HG02943 (cell line): Measurements from ENCODE around the gene MAPK4.
"Not testable (repeated sequence)": the region's sequence is repeated elsewhere in the genome, so short reads cannot be mapped to it uniquely, and the experiment has no call there.

Experiments
- ATAC-seq: cut with Tn5 transposase; IDR thresholded peaks from one replicate; pipeline ENCODE4 v1.9.1; 2021; ENCODE audit warnings: mild to moderate bottlenecking, low read depth, moderate library complexity; ENCODE audit not compliant: unreplicated experiment

MAPK4 gene

GRCh38 chr18:50573196-50573595 lies 13.3 kb downstream of the MAPK4 start:
- not testable (repeated sequence) for ATAC-seq

- ATAC-seq: no peak
These were observed 13.8 kb downstream of the MAPK4 start for GRCh38 chr18:50573679-50574078.

GRCh38 chr18:50578030-50578429 lies 18.1 kb downstream of the MAPK4 start:
- ATAC-seq: no peak

- no peak for ATAC-seq
These were observed 18.8 kb downstream of the MAPK4 start for GRCh38 chr18:50578651-50579050.

- ATAC-seq: no peak
These were observed 19.3 kb downstream of the MAPK4 start for GRCh38 chr18:50579061-50579774.

- no peak for ATAC-seq
These were observed 21.6 kb downstream of the MAPK4 start for GRCh38 chr18:50581517-50581916.

GRCh38 chr18:50582500-50582899 lies 22.6 kb downstream of the MAPK4 start:
- ATAC-seq: no peak

GRCh38 chr18:50586710-50587109 lies 26.8 kb downstream of the MAPK4 start:
- ATAC-seq: no peak

- ATAC-seq: no peak
These were observed 30.7 kb downstream of the MAPK4 start for GRCh38 chr18:50590593-50590992.

GRCh38 chr18:50594012-50594411 lies 34.1 kb downstream of the MAPK4 start:
- ATAC-seq: no peak

- no peak for ATAC-seq
These were observed 35.1 kb downstream of the MAPK4 start for GRCh38 chr18:50594942-50595341.

GRCh38 chr18:50602466-50602865 lies 42.6 kb downstream of the MAPK4 start:
- no peak for ATAC-seq

GRCh38 chr18:50606609-50607008 lies 46.7 kb downstream of the MAPK4 start:
- no peak for ATAC-seq

GRCh38 chr18:50607378-50607926 lies 47.6 kb downstream of the MAPK4 start:
- no peak for ATAC-seq

- ATAC-seq: not testable (repeated sequence)
These were observed 49.3 kb downstream of the MAPK4 start for GRCh38 chr18:50609171-50609570.

GRCh38 chr18:50610349-50610748 lies 50.5 kb downstream of the MAPK4 start:
- no peak for ATAC-seq

- ATAC-seq: no peak
These were observed 51.6 kb downstream of the MAPK4 start for GRCh38 chr18:50611529-50611941.

GRCh38 chr18:50614838-50615237 lies 55.0 kb downstream of the MAPK4 start:
- no peak for ATAC-seq

GRCh38 chr18:50616484-50617048 lies 56.7 kb downstream of the MAPK4 start:
- no peak for ATAC-seq

- no peak for ATAC-seq
These were observed 60.0 kb downstream of the MAPK4 start for GRCh38 chr18:50619861-50620275.

GRCh38 chr18:50620319-50620718 lies 60.4 kb downstream of the MAPK4 start:
- ATAC-seq: no peak

GRCh38 chr18:50621366-50621765 lies 61.5 kb downstream of the MAPK4 start:
- no peak for ATAC-seq
